Brain microvascular endothelial cell (primary cell): ENCODE data around the gene PNRC2.
"Not testable (repeated sequence)": the region's sequence is repeated elsewhere in the genome, so short reads cannot be mapped to it uniquely, and the experiment has no call there.

Experiments used
- DNase-seq: peaks from one replicate; pipeline ENCODE4 v3.0.0-alpha.2; 2020
- H3K27ac ChIP-seq: fragments of 250-450 bp; sonication (Bioruptor Pico); 2 replicates; pipeline ENCODE4 v1.5.1; 2020; ENCODE audit warnings: mild to moderate bottlenecking, moderate library complexity
- H3K27me3 ChIP-seq: fragments of 250-450 bp; sonication (Bioruptor Pico); replicated peaks from 2 replicates; pipeline ENCODE4 v1.5.1; 2020; ENCODE audit warnings: mild to moderate bottlenecking
- H3K36me3 ChIP-seq: fragments of 250-450 bp; sonication (Bioruptor Pico); replicated peaks from 2 replicates; pipeline ENCODE4 v1.5.1; 2020; ENCODE audit warnings: mild to moderate bottlenecking
- H3K4me3 ChIP-seq: 2 replicates; pipeline ENCODE4 v1.5.1; 2011; ENCODE audit warnings: low read depth, mild to moderate bottlenecking, control low read depth, low read length, moderate library complexity
- in situ Hi-C: cut with HindIII; loops from 2 replicates; pipeline ENCODE4 v1.10.0; 2017; ENCODE audit warnings: low sequenced_read_pairs, low pct_ligation_motif_present
- TF ChIP-seq, protein P1 (sequence below): IDR thresholded peaks from 2 replicates; pipeline ENCODE4 v1.5.1; 2011; ENCODE audit warnings: low read depth, mild to moderate bottlenecking, moderate library complexity, low read length, control low read depth, inconsistent platforms; ENCODE audit errors: missing control alignments

Gene PNRC2

DNA sequence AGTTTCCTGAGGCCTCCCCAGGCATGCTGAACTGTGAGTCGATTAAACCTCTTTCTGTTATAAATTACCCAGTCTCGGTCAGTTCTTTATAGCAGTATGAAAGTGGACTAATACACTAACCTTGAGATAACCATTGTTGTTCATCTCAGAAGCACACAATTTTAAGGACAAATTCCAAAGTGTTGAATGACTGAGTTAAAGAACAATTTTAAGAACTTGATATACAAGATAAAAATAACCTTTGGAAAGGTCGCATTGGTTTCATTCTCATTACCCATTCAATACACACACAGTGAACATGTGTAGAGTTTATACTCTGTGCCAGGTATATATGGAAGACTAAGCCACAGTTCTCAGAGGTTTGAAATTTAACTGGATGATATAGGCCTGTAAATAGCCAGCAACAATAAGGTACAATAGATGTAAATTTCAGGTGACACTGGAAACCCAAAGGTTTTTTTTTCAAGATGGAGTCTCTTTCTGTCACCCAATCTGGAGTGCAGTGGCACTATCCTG lies 39.6 kb downstream of the PNRC2 start:
- TF ChIP-seq, protein P1, sequence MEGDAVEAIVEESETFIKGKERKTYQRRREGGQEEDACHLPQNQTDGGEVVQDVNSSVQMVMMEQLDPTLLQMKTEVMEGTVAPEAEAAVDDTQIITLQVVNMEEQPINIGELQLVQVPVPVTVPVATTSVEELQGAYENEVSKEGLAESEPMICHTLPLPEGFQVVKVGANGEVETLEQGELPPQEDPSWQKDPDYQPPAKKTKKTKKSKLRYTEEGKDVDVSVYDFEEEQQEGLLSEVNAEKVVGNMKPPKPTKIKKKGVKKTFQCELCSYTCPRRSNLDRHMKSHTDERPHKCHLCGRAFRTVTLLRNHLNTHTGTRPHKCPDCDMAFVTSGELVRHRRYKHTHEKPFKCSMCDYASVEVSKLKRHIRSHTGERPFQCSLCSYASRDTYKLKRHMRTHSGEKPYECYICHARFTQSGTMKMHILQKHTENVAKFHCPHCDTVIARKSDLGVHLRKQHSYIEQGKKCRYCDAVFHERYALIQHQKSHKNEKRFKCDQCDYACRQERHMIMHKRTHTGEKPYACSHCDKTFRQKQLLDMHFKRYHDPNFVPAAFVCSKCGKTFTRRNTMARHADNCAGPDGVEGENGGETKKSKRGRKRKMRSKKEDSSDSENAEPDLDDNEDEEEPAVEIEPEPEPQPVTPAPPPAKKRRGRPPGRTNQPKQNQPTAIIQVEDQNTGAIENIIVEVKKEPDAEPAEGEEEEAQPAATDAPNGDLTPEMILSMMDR, result no peak
- H3K27ac ChIP-seq, result no peak overlapping the region
- H3K36me3 ChIP-seq, result no peaks in the 10 kb centered on the region
- no peak overlapping the region for H3K4me3 ChIP-seq
- in situ Hi-C loops, result no loop called here
- DNase-seq, result no peak
- no peaks in the 10 kb centered on the region for H3K27me3 ChIP-seq

DNA sequence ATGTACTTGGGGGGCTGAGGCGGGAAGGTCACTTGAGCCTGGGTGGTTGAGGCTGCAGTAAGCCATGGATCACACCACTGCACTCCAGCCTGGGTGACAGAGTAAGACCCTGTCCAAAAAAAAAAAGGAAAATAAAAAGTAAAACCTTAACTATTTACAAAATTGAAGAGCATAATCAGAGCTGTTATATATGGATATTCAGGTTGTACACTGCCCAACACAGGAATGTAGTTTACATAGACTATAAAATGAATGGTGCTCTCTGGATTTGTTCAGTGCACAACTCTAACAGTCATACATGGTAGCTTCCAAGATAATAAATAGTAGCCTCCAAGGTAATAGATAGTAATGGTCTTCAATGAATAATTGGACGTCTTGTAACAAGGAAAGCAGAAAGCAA lies 43.1 kb downstream of the PNRC2 start:
- Histone ChIP-seq H3K27me3 (no peaks in the 10 kb centered on the region), H3K27ac (no peak overlapping the region), H3K4me3 (no peak overlapping the region), H3K36me3 (no peaks in the 10 kb centered on the region)
- in situ Hi-C loops, result no loop called here
- no peak for DNase-seq
- TF ChIP-seq, protein P1, result no peak

DNA sequence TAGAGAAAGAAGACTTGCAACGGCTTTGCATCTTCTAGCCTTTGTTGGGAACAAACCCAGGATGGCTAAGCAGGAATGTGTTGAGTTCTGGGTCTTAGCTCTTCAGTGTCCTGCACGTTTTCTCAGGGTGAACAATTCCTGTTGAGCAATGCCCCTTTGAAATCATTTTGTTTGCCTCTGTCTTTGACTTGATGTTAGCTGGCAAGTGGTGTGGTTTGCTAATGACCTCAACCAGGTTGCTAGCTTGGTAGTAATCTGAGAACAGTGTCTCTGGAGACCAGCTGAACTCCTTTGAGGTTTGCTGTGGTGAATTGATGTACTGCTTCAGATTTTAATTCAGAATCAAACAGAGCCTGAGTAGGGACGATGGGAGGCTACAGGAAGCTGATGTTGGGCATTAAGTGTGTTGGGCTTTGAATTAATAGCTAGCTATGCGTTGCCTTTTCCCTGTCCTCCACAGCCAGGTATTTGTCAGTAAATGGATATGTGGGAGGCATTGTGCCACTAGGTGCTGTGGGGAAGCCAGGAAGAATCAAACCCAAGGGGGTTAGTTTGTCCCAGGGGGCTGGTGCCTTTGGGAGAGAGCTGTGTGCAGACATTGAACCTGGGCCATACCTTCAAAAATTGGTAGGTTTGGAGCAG lies 43.8 kb downstream of the PNRC2 start:
- TF ChIP-seq, protein P1, result no peak
- Histone ChIP-seq H3K36me3 (no peaks in the 10 kb centered on the region), H3K4me3 (no peak overlapping the region), H3K27ac (no peak overlapping the region), H3K27me3 (no peaks in the 10 kb centered on the region)
- DNase-seq, result peak; percentile 54
- in situ Hi-C loops, result no loop called here

DNA sequence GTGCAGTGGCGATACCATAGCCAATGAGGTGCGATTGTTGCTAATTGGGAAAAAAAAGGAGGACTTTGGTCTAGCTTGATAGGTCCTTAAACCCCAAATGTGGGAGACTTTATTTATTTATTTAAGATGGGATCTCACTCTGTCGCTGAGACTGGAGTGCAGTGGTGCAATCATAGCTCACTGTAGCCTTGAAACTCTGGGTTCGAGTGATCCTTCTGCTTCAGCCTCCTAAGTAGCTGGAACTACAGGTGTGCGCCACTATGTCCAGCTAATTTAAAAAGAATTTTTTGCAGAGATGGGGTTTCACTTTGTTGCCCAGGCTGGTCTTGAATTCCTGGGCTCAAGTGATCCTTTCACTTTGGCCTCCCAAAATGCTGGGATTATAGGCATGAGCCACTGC lies 44.5 kb downstream of the PNRC2 start:
- H3K36me3 ChIP-seq, result no peaks in the 10 kb centered on the region
- H3K27ac ChIP-seq, result no peak overlapping the region
- no peak overlapping the region for H3K4me3 ChIP-seq
- in situ Hi-C loops, result no loop called here
- H3K27me3 ChIP-seq, result no peaks in the 10 kb centered on the region
- no peak for DNase-seq
- TF ChIP-seq, protein P1, result no peak

DNA sequence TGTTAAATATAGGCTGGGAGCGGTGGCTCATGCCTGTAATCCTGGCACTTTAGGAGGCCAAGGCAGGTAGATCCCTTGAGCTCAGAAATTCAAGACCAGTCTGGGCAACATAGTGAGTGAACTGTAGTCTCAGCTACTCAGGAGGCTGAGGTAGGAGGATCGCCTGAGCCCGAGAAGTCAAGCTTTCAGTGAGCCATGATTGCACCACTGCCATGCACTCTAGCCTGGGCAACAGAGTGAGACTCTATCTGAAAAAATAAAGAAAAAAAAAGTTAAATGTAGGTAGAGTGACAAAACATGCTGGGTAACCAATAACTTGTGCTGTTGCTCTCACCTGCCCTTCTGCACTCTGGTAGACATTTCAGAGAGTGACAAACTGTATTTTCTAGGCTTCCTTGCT lies 45.5 kb downstream of the PNRC2 start:
- in situ Hi-C loops, result no loop called here
- TF ChIP-seq, protein P1, result no peak
- no peak for DNase-seq

DNA sequence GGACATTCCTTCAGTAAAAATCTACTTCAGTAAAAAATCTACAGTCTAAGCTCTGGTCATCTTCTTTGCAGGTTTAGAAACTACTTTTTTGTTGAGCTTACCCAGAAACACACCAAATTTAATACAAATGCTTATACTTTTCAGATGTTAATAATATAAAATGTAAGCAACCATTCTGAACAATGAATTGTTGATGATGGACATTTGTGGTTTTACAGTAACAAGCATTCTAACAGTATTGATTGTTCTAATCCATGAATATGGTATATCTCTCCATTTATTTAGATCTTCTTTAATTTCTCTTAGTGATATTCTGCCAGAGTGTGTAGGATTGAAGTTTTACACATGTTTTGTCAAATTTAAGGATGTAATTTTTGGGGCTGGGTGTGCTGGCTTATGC lies 47.5 kb downstream of the PNRC2 start:
- DNase-seq, result no peak
- Histone ChIP-seq H3K4me3 (no peak overlapping the region), H3K27ac (no peak overlapping the region), H3K36me3 (no peaks in the 10 kb centered on the region), H3K27me3 (no peaks in the 10 kb centered on the region)
- in situ Hi-C loops, result no loop called here
- TF ChIP-seq, protein P1, result no peak

More for the DNA sequence above, 45.5 kb downstream of the PNRC2 start:
- H3K27ac ChIP-seq, result no peak overlapping the region
- H3K4me3 ChIP-seq, result no peak overlapping the region
- no peaks in the 10 kb centered on the region for H3K27me3 ChIP-seq
- no peaks in the 10 kb centered on the region for H3K36me3 ChIP-seq

DNA sequence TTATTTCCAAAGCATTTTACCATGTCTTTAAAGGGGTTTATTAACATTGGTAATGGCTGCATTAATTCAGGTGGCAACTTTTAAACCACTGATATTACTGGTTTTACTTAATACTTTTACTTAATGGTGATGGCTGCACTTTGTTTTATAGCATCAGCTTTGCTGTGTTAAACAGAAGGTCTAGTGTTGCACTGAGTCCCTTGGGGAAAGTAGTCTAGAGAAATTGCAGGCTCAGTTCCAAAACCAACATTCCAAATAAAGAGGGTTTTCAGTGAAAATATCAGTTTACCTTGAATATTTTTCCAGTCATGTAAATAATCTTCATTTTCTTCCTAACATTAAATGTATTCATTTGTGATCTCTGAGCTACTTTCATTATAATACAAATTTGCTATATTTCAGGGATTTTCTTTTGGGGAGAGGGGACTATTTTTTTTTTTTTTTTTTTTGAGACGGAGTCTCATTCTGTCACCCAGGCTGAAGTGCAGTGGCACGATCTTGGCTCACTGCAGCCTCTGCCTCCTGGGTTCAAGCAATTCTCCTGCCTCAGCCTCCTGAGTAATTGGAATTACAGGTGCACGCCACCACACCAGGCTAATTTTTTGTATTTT lies 49.1 kb downstream of the PNRC2 start:
- in situ Hi-C loops, H3K4me3 ChIP-seq, H3K27ac ChIP-seq, H3K27me3 ChIP-seq, H3K36me3 ChIP-seq: not testable (repeated sequence)
- peak; percentile 34 for DNase-seq
